Panc1 (cell line): ENCODE measurements around the gene CD8A. TPM values are rescaled to one million over a fixed set of nuclear protein-coding genes. Genes with fewer than 3 reads are reported as not detected.

Source experiments
- ATAC-seq: fragments of 200-7000 bp; cut with Tn5 transposase; 2 replicates; pipeline ENCODE4 v1.9.1; 2020; ENCODE audit warnings: mild to moderate bottlenecking, moderate library complexity
- BruUV-seq: library from RNA; stranded (reverse); fragments of 400-500 nt; replicated peaks from 2 replicates; lab custom pipeline; 2021; lab: Mats Ljungman, UMichigan
- CTCF ChIA-PET: fragments of 300-600 bp; sonication (Branson Sonifier 250); formaldehyde crosslinking; loops from one replicate; lab custom pipeline; 2022; ENCODE audit warnings: antibody characterized with exemption; lab: Charles Lee
- POLR2A ChIA-PET: fragments of 300-600 bp; sonication (Branson Sonifier 250); formaldehyde crosslinking; loops from one replicate; lab custom pipeline; 2022; ENCODE audit warnings: antibody characterized with exemption; lab: Charles Lee
- DNase-seq: peaks from one replicate; pipeline ENCODE4 v3.0.0-alpha.2; 2010; ENCODE audit warnings: low read depth, low spot score
- H3K27ac ChIP-seq: 2 replicates; pipeline ENCODE4 v1.5.1; 2011; ENCODE audit warnings: mild to moderate bottlenecking, low read length, inconsistent platforms
- H3K27me3 ChIP-seq: fragments of 200-500 bp; sonication (Bioruptor generic); 2 replicates; pipeline ENCODE4 v1.6.0; 2014; ENCODE audit warnings: low read length, inconsistent platforms; ENCODE audit not compliant: control insufficient read depth, insufficient read depth
- H3K36me3 ChIP-seq: fragments of 200-500 bp; sonication (Bioruptor generic); 2 replicates; pipeline ENCODE4 v1.5.1; 2014; ENCODE audit warnings: inconsistent platforms, mild to moderate bottlenecking, low read length, moderate library complexity; ENCODE audit not compliant: control insufficient read depth, insufficient read depth
- H3K4me1 ChIP-seq: 2 replicates; pipeline ENCODE4 v1.5.1; 2011; ENCODE audit warnings: inconsistent platforms, mild to moderate bottlenecking, low read length, moderate library complexity; ENCODE audit not compliant: control insufficient read depth, insufficient read depth
- H3K4me3 ChIP-seq, 2 experiments: 2 replicates each; pipeline ENCODE4 v1.5.1; 2011 to 2012; ENCODE audit warnings: low read depth in 2 of 2, low read length in 2 of 2, mild to moderate bottlenecking in 2 of 2, inconsistent platforms in 1 of 2, moderate library complexity in 1 of 2
- H3K9me3 ChIP-seq: fragments of 200-500 bp; sonication (Bioruptor generic); 2 replicates; pipeline ENCODE4 v1.5.1; 2014; ENCODE audit warnings: low read depth, mild to moderate bottlenecking, inconsistent platforms, low read length, moderate library complexity; ENCODE audit not compliant: control insufficient read depth, insufficient read depth
- CTCF ChIP-seq: fragments of 450-650 bp; IDR thresholded peaks from 2 replicates; pipeline ENCODE4 v1.5.1; 2017; ENCODE audit warnings: mild to moderate bottlenecking
- POLR2AphosphoS5 ChIP-seq: IDR thresholded peaks from 2 replicates; pipeline ENCODE4 v1.6.1; 2012; ENCODE audit warnings: mild to moderate bottlenecking, low read depth, low read length, moderate library complexity
- REST ChIP-seq, 2 experiments: IDR thresholded peaks; 2 replicates each; pipeline ENCODE4 v1.6.1; 2011 to 2012; ENCODE audit warnings: low read depth in 2 of 2, control low read depth in 1 of 2, low read length in 1 of 2, mild to moderate bottlenecking in 1 of 2, moderate library complexity in 1 of 2; ENCODE audit not compliant: insufficient read depth in 1 of 2
- SIN3A ChIP-seq: IDR thresholded peaks from 2 replicates; pipeline ENCODE4 v1.6.1; 2012; ENCODE audit warnings: low read depth, mild to moderate bottlenecking, low read length, moderate library complexity, borderline replicate concordance; ENCODE audit not compliant: insufficient read depth
- TCF7L2 ChIP-seq: IDR thresholded peaks from 2 replicates; pipeline ENCODE4 v1.6.1; 2011; ENCODE audit warnings: mild to moderate bottlenecking, low read depth, low read length, inconsistent platforms
- in situ Hi-C: cut with HindIII; loops from 2 replicates; pipeline ENCODE4 v1.10.0; 2016; ENCODE audit warnings: low sequenced_read_pairs, low pct_unique_long_range_greater_than_20kb
- intact Hi-C: fragments of 100-400 bp; cut with micrococcal nuclease; formaldehyde crosslinking; loops from one replicate; pipeline ENCODE4 v1.10.0; 2022; ENCODE audit not compliant: unreplicated experiment
- total RNA-seq: library from RNA; stranded (reverse); gene quantifications from one replicate; pipeline ENCODE4 v1.2.1, GENCODE V29; 2021; ENCODE audit not compliant: unreplicated experiment

Gene CD8A
- total RNA-seq, 1 experiment from 2014 or later: 0.41 TPM

- H3K4me3 ChIP-seq: no peak overlapping the region
- in situ Hi-C loops (no loop called here), intact Hi-C loops (no loop called here)
- no peak for TF ChIP-seq CTCF
- DNase-seq (no peak), ATAC-seq (no peak)
- H3K9me3 ChIP-seq: peaks cover 6% of the 10 kb centered on the region; the same call in 1 of the 2 replicates
- no peak overlapping the region for H3K27ac ChIP-seq
- no TSS peak for BruUV-seq
- POLR2A ChIA-PET: no interaction called here
- H3K27me3 ChIP-seq: no peaks in the 10 kb centered on the region
- H3K36me3 ChIP-seq: no peaks in the 10 kb centered on the region
- CTCF ChIA-PET: no interaction called here
- no peaks in the 10 kb centered on the region for H3K4me1 ChIP-seq
These were observed 27.5 kb upstream of the CD8A start for GRCh38 chr2:86818114-86818801.

GRCh38 chr2:86815611-86816010 is 24.9 kb upstream of the CD8A start:
- DNase-seq (no peak), ATAC-seq (no peak)

More at GRCh38 chr2:86815611-86816010, 24.9 kb upstream of the CD8A start:
- CTCF ChIA-PET: no interaction called here
- TF ChIP-seq POLR2AphosphoS5 (no peak), REST (IDR thresholded peaks at IDR 0.05; ENCODE audit: insufficient read depth in 1 of 2, low read depth in 2 of 2, low read length in 1 of 2) (no peak), SIN3A (no peak), TCF7L2 (no peak)
- Histone ChIP-seq H3K4me3 (no peak overlapping the region), H3K36me3 (no peaks in the 10 kb centered on the region), H3K27ac (no peak overlapping the region), H3K4me1 (no peaks in the 10 kb centered on the region), H3K9me3 (no peaks in the 10 kb centered on the region), H3K27me3 (no peaks in the 10 kb centered on the region)
- intact Hi-C loops: no loop called here
- no TSS peak for BruUV-seq
- POLR2A ChIA-PET: no interaction called here
- in situ Hi-C loops: no loop called here
